ENCODE measurements around the gene URAD.
"Not testable (repeated sequence)": the region's sequence is repeated elsewhere in the genome, so short reads cannot be mapped to it uniquely, and the experiment has no call there.

URAD gene, protein sequence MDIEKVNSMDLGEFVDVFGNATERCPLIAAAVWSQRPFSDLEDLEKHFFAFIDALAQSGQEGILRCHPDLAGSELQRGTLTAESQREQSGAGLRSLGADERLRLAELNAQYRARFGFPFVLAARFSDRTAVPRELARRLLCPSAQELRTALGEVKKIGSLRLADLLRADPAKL

DNA sequence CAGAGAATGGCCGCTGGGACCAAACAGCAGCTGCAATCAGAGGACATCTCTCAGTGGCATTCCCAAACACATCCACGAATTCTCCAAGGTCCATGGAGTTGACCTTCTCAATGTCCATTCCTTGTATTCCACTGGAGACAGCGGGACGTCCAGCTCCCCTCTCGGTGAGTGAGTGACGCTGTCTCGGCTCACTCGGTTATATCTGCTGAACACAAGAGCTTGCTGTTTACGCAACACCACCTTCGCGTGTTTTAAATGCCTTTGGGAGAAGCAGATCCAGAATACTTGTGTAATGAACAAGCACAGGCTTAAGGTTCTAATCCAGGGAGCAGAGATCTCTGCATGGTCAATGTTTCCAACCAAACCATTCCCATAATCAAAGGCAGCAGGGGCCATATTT, at the start of gene URAD:
TSS of gene URAD (minus strand) at position 174 of the 400 bp plus-strand sequence. CDS start at position 118, 56 bp downstream.
- no peak for DNase-seq (ENCODE audit: low read depth, low spot score)
- H3K4me3 ChIP-seq (ENCODE audit: low read depth, low read length): no peak within 1 kb of the TSS
- TF ChIP-seq, protein P1, sequence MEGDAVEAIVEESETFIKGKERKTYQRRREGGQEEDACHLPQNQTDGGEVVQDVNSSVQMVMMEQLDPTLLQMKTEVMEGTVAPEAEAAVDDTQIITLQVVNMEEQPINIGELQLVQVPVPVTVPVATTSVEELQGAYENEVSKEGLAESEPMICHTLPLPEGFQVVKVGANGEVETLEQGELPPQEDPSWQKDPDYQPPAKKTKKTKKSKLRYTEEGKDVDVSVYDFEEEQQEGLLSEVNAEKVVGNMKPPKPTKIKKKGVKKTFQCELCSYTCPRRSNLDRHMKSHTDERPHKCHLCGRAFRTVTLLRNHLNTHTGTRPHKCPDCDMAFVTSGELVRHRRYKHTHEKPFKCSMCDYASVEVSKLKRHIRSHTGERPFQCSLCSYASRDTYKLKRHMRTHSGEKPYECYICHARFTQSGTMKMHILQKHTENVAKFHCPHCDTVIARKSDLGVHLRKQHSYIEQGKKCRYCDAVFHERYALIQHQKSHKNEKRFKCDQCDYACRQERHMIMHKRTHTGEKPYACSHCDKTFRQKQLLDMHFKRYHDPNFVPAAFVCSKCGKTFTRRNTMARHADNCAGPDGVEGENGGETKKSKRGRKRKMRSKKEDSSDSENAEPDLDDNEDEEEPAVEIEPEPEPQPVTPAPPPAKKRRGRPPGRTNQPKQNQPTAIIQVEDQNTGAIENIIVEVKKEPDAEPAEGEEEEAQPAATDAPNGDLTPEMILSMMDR (IDR thresholded peaks at IDR 0.05; ENCODE audit: low read depth, low read length): no peak
- in situ Hi-C loops (cut with HindIII; ENCODE audit: low sequenced_read_pairs): no loop called here

DNA sequence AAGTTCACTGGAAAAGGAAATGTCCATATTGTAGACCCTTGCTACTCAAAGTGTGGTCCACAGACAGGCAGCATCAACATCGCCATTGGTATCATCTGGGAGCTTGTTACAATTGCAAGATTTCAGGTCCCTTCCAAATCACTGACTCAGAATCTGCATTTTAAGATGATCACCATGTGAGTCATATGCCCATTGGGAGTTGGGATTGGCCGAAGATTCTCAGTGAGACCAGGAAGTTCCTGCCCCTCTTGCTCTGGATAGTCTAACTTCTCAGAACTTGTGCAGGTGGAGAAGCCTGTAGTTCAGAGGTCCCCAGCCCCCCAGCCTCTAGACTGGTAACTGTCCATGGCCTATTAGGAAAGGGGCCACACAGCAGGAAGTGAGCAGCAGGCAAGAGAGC, 48.9 kb upstream of the URAD start:
- in situ Hi-C loops (cut with HindIII; ENCODE audit: low sequenced_read_pairs): no loop called here
- no peak overlapping the region for H3K4me3 ChIP-seq (ENCODE audit: low read depth, low read length)
- DNase-seq (ENCODE audit: low read depth, low spot score): no peak
- TF ChIP-seq, protein P1 (IDR thresholded peaks at IDR 0.05; ENCODE audit: low read depth, low read length): no peak

DNA sequence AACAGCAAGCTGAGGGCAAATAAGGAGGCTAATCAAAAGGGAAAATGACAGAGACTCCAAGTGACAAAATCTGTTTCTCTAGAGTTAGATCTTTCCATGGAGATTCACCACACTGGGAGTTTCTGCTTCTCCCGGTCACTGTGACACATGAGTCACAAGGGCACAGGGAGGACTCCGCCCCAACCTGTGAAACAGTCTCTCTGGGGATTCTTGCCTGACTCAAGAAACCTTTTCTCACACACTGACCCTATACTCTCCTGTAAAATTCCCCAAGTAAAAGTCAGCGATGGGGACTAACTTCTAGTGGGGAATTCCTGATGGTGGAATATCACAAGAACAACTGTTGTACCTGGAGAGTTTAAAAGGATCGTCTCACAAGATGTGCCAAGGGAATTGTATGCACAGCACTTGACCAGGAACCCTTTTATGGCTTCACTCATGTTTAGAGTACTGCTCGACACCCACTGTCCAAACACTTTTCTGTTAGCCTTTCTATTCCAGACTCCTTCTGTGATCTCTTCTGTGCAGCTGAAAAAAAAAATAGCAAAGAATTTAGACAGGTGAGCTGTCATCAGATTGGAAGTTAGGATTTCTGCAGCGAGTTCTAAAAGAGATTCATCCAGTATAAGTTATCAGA, 46.8 kb upstream of the URAD start:
- H3K4me3 ChIP-seq (ENCODE audit: low read depth, low read length): no peak overlapping the region
- TF ChIP-seq, protein P1 (IDR thresholded peaks at IDR 0.05; ENCODE audit: low read depth, low read length): no peak
- DNase-seq (ENCODE audit: low read depth, low spot score): no peak
- in situ Hi-C loops (cut with HindIII; ENCODE audit: low sequenced_read_pairs): no loop called here

DNA sequence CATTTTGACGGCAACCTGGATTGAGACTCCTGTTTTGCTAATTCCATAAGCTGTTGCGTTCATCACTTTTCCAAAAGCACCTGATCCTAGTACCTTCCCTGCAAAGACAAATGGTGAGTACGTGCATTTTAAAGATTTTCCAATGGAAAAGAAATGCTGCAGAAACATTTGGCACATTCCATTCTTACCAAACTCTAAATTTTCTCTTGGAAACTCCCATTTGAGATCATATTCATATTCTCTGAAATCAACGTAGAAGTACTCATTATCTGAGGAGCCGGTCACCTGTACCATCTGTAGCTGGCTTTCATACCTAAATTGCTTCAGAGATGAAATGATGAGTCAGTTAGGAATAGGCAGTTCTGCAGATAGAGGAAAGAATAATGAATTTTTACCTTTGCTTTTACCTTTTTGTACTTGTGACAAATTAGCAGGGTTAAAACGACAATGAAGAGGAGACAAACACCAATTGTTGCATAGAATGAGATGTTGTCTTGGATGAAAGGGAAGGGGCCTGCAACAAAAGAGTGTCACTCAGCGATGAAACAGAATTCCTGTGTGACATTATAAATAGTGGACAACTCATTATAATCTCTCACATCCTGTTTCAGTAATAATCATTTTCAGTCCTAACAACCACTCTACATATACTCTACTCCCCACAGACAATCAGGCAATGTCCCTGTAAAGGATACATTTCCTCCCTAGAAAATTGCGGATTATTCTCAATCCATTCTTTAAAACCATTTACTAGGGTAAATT, 45.6 kb upstream of the URAD start:
- in situ Hi-C loops (cut with HindIII; ENCODE audit: low sequenced_read_pairs): no loop called here
- no peak overlapping the region for H3K4me3 ChIP-seq (ENCODE audit: low read depth, low read length)
- DNase-seq (ENCODE audit: low read depth, low spot score): no peak
- TF ChIP-seq, protein P1 (IDR thresholded peaks at IDR 0.05; ENCODE audit: low read depth, low read length): no peak

DNA sequence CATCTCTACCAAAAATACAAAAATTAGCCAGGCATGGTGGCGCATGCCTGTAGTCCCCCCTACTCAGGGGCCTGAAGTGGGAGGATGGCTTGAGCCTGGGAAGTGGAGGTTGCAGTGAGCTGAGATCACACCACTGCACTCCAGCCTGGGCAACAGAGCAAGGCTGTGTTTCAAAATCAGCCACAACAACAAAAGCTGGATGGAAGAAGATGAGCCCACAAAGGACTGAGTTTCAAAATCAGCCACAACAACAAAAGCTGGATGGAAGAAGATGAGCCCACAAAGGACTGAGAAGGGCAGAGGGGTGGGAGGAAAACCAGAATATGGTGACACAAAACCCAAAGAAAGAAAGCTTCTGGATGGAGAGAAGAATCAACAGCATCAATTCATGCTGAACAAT, 43.9 kb upstream of the URAD start:
- H3K4me3 ChIP-seq (ENCODE audit: low read depth, low read length): not testable (repeated sequence)

DNA sequence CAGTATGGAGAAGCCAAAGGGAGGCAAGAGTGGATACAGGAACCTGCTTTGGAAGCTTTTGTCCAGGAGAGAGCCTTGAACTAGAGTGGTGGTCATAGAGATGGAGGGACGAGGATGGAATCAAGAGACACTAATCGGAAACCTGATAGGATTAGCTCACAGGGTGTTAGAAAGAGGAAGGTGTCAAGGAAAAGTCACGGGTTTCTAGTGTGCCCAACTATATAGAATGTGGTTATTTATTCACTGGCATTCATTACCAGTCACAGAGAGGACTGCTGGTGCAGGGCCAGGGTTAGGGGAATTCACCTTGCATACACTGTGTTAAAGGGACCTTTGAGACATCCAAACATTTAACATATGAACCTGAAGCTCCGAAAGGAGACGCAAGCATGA, 43.4 kb upstream of the URAD start:
- in situ Hi-C loops (cut with HindIII; ENCODE audit: low sequenced_read_pairs): no loop called here
- H3K4me3 ChIP-seq (ENCODE audit: low read depth, low read length): no peak overlapping the region
- DNase-seq (ENCODE audit: low read depth, low spot score): no peak
- TF ChIP-seq, protein P1 (IDR thresholded peaks at IDR 0.05; ENCODE audit: low read depth, low read length): no peak

More for the DNA sequence above, 43.9 kb upstream of the URAD start:
- in situ Hi-C loops (cut with HindIII; ENCODE audit: low sequenced_read_pairs); DNase-seq (ENCODE audit: low read depth, low spot score): not testable (repeated sequence)

Measured in astrocyte of the spinal cord (primary cell).